Naive thymus-derived CD8-positive, alpha-beta T cell (primary cell): ENCODE data around the gene RAD51B. TPM values are rescaled to one million over a fixed set of nuclear protein-coding genes. Genes with fewer than 3 reads are reported as not detected.

Experiments
- ATAC-seq, 2 donors: fragments of 150-1000 bp; cut with Tn5 transposase in 1 of 2; sonication (Bioruptor Pico), chemical (Tn5 transposase) in 1 of 2; 1 replicate in 1 of 2; 2 replicates in 1 of 2; pipeline ENCODE4 v1.10.0; 2021; ENCODE audit warnings: mild to moderate bottlenecking in 2 of 2, moderate library complexity in 2 of 2
- POLR2A ChIA-PET: fragments of 350-600 bp; sonication (Branson Sonifier 250); formaldehyde crosslinking; loops from one replicate; lab custom pipeline; 2021; ENCODE audit warnings: antibody characterized with exemption; lab: Charles Lee
- DNase-seq, 10 donors: peaks; one replicate each; pipeline versions ENCODE4 v3.0.0 to v3.0.0-alpha.2; 2020 to 2022
- H3K27ac Mint-ChIP-seq, 10 donors: one replicate each; pipeline ENCODE4 v1.8.0; 2020 to 2022; ENCODE audit warnings: mild to moderate bottlenecking in 10 of 10, mixed read lengths in 10 of 10, moderate library complexity in 4 of 10, inconsistent platforms in 1 of 10
- H3K27me3 Mint-ChIP-seq, 5 donors: one replicate each; pipeline ENCODE4 v1.8.0; 2021 to 2022; ENCODE audit warnings: mixed read lengths in 5 of 5
- H3K36me3 Mint-ChIP-seq, 3 donors: one replicate each; pipeline ENCODE4 v1.8.0; 2020 to 2022; ENCODE audit warnings: mixed read lengths in 3 of 3, mild to moderate bottlenecking in 2 of 3, inconsistent platforms in 1 of 3
- H3K4me1 Mint-ChIP-seq, 4 donors: one replicate each; pipeline ENCODE4 v1.8.0; 2021 to 2022; ENCODE audit warnings: mixed read lengths in 4 of 4
- H3K4me3 Mint-ChIP-seq, 10 donors: one replicate each; pipeline ENCODE4 v1.8.0; 2020 to 2022; ENCODE audit warnings: mild to moderate bottlenecking in 10 of 10, mixed read lengths in 10 of 10, moderate library complexity in 6 of 10, inconsistent platforms in 1 of 10
- H3K9me3 Mint-ChIP-seq, 9 donors: one replicate each; pipeline ENCODE4 v1.8.0; 2020 to 2022; ENCODE audit warnings: mixed read lengths in 9 of 9, mild to moderate bottlenecking in 3 of 9, inconsistent platforms in 1 of 9, moderate library complexity in 1 of 9
- polyA plus RNA-seq, 3 donors: library from polyadenylated mRNA; unstranded; fragments of 300-500 nt; fragmentation: Illumina TruSeq; gene quantifications; one replicate each; pipeline ENCODE4 v1.2.3, GENCODE V29; 2021
- total RNA-seq, 8 experiments: library from RNA in 2 of 8; stranded (reverse) in 2 of 8; gene quantifications; one replicate each; pipeline ENCODE4 v1.2.3 and lab custom pipeline; 2021 to 2026

Gene RAD51B
- total and polyA plus RNA-seq, 5 experiments from 2014 or later: 15.1 to 30.0 (median 26.4) TPM

- no peak overlapping the region for H3K4me3 Mint-ChIP-seq
- POLR2A ChIA-PET: interaction anchor here (0.7 kb wide), 1 partner anchor 15 kb away, joined by 5 read pairs; no protein-coding TSS in a partner anchor
- peaks cover 8 to 57% (median 20%) of the 10 kb centered on the region in 4 donors for H3K4me1 Mint-ChIP-seq
- no peak for DNase-seq
- H3K27ac Mint-ChIP-seq: peak overlapping the region in 1 of 10 donors; percentile 75
- no peak for ATAC-seq
- H3K36me3 Mint-ChIP-seq: peaks cover 0 to 5% (median 0%) of the 10 kb centered on the region in 3 donors
- no peaks in the 10 kb centered on the region for H3K27me3 Mint-ChIP-seq
- no peaks in the 10 kb centered on the region for H3K9me3 Mint-ChIP-seq
These were observed 649.7 kb downstream of the RAD51B start for GRCh38 chr14:68469208-68469713.

- H3K4me1 Mint-ChIP-seq: peaks cover 6 to 59% (median 20%) of the 10 kb centered on the region in 4 donors
- no peaks in the 10 kb centered on the region for H3K9me3 Mint-ChIP-seq
- peak overlapping the region in 4 of 10 donors; percentile 4 to 79 (median 56) for H3K27ac Mint-ChIP-seq
- POLR2A ChIA-PET: interaction anchor here (1.1 kb wide), 1 partner anchor 37 kb away, joined by 5 read pairs; no protein-coding TSS in a partner anchor
- no peak for ATAC-seq
- peaks cover 0 to 5% (median 0%) of the 10 kb centered on the region in 3 donors for H3K36me3 Mint-ChIP-seq
- no peak overlapping the region for H3K4me3 Mint-ChIP-seq
- H3K27me3 Mint-ChIP-seq: no peaks in the 10 kb centered on the region
- DNase-seq: no peak
These were observed 650.8 kb downstream of the RAD51B start for GRCh38 chr14:68470361-68470760.

- H3K36me3 Mint-ChIP-seq: peaks cover 0 to 5% (median 0%) of the 10 kb centered on the region in 3 donors
- no peaks in the 10 kb centered on the region for H3K27me3 Mint-ChIP-seq
- H3K4me1 Mint-ChIP-seq: peaks cover 5 to 68% (median 20%) of the 10 kb centered on the region in 4 donors
- POLR2A ChIA-PET: interaction anchor here (1.1 kb wide), 1 partner anchor 36 kb away, joined by 5 read pairs; no protein-coding TSS in a partner anchor
- peak overlapping the region in 5 of 10 donors; percentile 45 to 75 (median 54) for H3K27ac Mint-ChIP-seq
- DNase-seq (no peak), ATAC-seq (no peak)
- H3K9me3 Mint-ChIP-seq: no peaks in the 10 kb centered on the region
- no peak overlapping the region for H3K4me3 Mint-ChIP-seq
These were observed 651.7 kb downstream of the RAD51B start for GRCh38 chr14:68471029-68471963.

- peaks cover 7 to 73% (median 23%) of the 10 kb centered on the region in 4 donors for H3K4me1 Mint-ChIP-seq
- no peaks in the 10 kb centered on the region for H3K9me3 Mint-ChIP-seq
- ATAC-seq (no peak), DNase-seq (no peak)
- H3K27me3 Mint-ChIP-seq: no peaks in the 10 kb centered on the region
- POLR2A ChIA-PET: no interaction called here
- H3K27ac Mint-ChIP-seq: peak overlapping the region in 4 of 10 donors; percentile 45 to 75 (median 60)
- no peak overlapping the region for H3K4me3 Mint-ChIP-seq
- H3K36me3 Mint-ChIP-seq: peaks cover 0 to 5% (median 0%) of the 10 kb centered on the region in 3 donors
These were observed 652.5 kb downstream of the RAD51B start for GRCh38 chr14:68471964-68472508.

- no peaks in the 10 kb centered on the region for H3K27me3 Mint-ChIP-seq
- no peak for DNase-seq
- peaks cover 6 to 75% (median 24%) of the 10 kb centered on the region in 4 donors for H3K4me1 Mint-ChIP-seq
- no peaks in the 10 kb centered on the region for H3K9me3 Mint-ChIP-seq
- POLR2A ChIA-PET: no interaction called here
- H3K36me3 Mint-ChIP-seq: peaks cover 0 to 5% (median 0%) of the 10 kb centered on the region in 3 donors
- peak overlapping the region in 3 of 10 donors; percentile 17 to 75 (median 30) for H3K27ac Mint-ChIP-seq
- H3K4me3 Mint-ChIP-seq: no peak overlapping the region
- no peak for ATAC-seq
These were observed 653.5 kb downstream of the RAD51B start for GRCh38 chr14:68473069-68473468.

GRCh38 chr14:68473794-68474193, 654.2 kb downstream of the RAD51B start:
- Mint-ChIP-seq H3K27ac (peak overlapping the region in 1 of 10 donors; percentile 59), H3K4me3 (no peak overlapping the region), H3K9me3 (no peaks in the 10 kb centered on the region), H3K27me3 (no peaks in the 10 kb centered on the region), H3K4me1 (peaks cover 2 to 73% (median 20%) of the 10 kb centered on the region in 4 donors), H3K36me3 (peaks cover 0 to 7% (median 0%) of the 10 kb centered on the region in 3 donors)
- no peak for ATAC-seq
- POLR2A ChIA-PET: no interaction called here
- DNase-seq: no peak

- H3K4me3 Mint-ChIP-seq: no peak overlapping the region
These were observed 655.2 kb downstream of the RAD51B start for GRCh38 chr14:68474741-68475140.

GRCh38 chr14:68475802-68476201, 656.2 kb downstream of the RAD51B start:
- peak overlapping the region in 1 of 10 donors; percentile 77 for H3K27ac Mint-ChIP-seq
- POLR2A ChIA-PET: no interaction called here

More at GRCh38 chr14:68474741-68475140, 655.2 kb downstream of the RAD51B start:
- peak overlapping the region in 1 of 10 donors; percentile 59 for H3K27ac Mint-ChIP-seq
- POLR2A ChIA-PET: interaction anchor here (0.8 kb wide), 1 partner anchor 26 kb away, joined by 3 read pairs; no protein-coding TSS in a partner anchor
- DNase-seq: no peak
- no peak for ATAC-seq
- peaks cover 2 to 73% (median 21%) of the 10 kb centered on the region in 4 donors for H3K4me1 Mint-ChIP-seq
- H3K9me3 Mint-ChIP-seq: no peaks in the 10 kb centered on the region
- no peaks in the 10 kb centered on the region for H3K27me3 Mint-ChIP-seq
- peaks cover 0 to 8% (median 0%) of the 10 kb centered on the region in 3 donors for H3K36me3 Mint-ChIP-seq

GRCh38 chr14:68476212-68477109, 656.9 kb downstream of the RAD51B start:
- Mint-ChIP-seq H3K4me1 (peaks cover 11 to 70% (median 28%) of the 10 kb centered on the region in 4 donors), H3K9me3 (no peaks in the 10 kb centered on the region), H3K27me3 (no peaks in the 10 kb centered on the region), H3K4me3 (peak overlapping the region in 1 of 10 donors; percentile 15), H3K36me3 (peaks cover 0 to 4% (median 0%) of the 10 kb centered on the region in 3 donors), H3K27ac (peak overlapping the region in 2 of 10 donors; percentile 54 to 77)
- POLR2A ChIA-PET: no interaction called here
- DNase-seq (peak in 1 of 10 donors; percentile 22), ATAC-seq (peak in 1 of 2 donors; percentile 37)

More at GRCh38 chr14:68475802-68476201, 656.2 kb downstream of the RAD51B start:
- Mint-ChIP-seq H3K9me3 (no peaks in the 10 kb centered on the region), H3K27me3 (no peaks in the 10 kb centered on the region), H3K4me3 (no peak overlapping the region), H3K36me3 (peaks cover 0 to 4% (median 0%) of the 10 kb centered on the region in 3 donors), H3K4me1 (peaks cover 5 to 66% (median 21%) of the 10 kb centered on the region in 4 donors)
- ATAC-seq: no peak
- DNase-seq: no peak

GRCh38 chr14:68477110-68477455, 657.5 kb downstream of the RAD51B start:
- DNase-seq (no peak), ATAC-seq (no peak)
- Mint-ChIP-seq H3K4me3 (no peak overlapping the region), H3K27ac (peak overlapping the region in 2 of 10 donors; percentile 54 to 77), H3K36me3 (peaks cover 0 to 4% (median 0%) of the 10 kb centered on the region in 3 donors), H3K4me1 (peaks cover 13 to 70% (median 34%) of the 10 kb centered on the region in 4 donors), H3K9me3 (no peaks in the 10 kb centered on the region), H3K27me3 (no peaks in the 10 kb centered on the region)
- POLR2A ChIA-PET: no interaction called here

GRCh38 chr14:68477461-68478085, 658.0 kb downstream of the RAD51B start:
- POLR2A ChIA-PET: interaction anchor here (0.7 kb wide), 1 partner anchor 9 kb away, joined by 3 read pairs; no protein-coding TSS in a partner anchor

More at GRCh38 chr14:68477461-68478085, 658.0 kb downstream of the RAD51B start:
- Mint-ChIP-seq H3K27me3 (no peaks in the 10 kb centered on the region), H3K4me1 (peaks cover 15 to 75% (median 39%) of the 10 kb centered on the region in 4 donors), H3K27ac (peak overlapping the region in 2 of 10 donors; percentile 37 to 77), H3K4me3 (no peak overlapping the region), H3K9me3 (no peaks in the 10 kb centered on the region), H3K36me3 (peaks cover 0 to 4% (median 0%) of the 10 kb centered on the region in 3 donors)
- DNase-seq (no peak), ATAC-seq (no peak)
